Activated T-cell treated with anti-CD3 and anti-CD28 coated beads for 24 hours (primary cell): Measurements from ENCODE around the gene MRPL23.

Experiments
- DNase-seq: peaks from one replicate; pipeline ENCODE4 v3.0.0-alpha.2; 2020; ENCODE audit warnings: low read depth

The MRPL23 gene

DNA sequence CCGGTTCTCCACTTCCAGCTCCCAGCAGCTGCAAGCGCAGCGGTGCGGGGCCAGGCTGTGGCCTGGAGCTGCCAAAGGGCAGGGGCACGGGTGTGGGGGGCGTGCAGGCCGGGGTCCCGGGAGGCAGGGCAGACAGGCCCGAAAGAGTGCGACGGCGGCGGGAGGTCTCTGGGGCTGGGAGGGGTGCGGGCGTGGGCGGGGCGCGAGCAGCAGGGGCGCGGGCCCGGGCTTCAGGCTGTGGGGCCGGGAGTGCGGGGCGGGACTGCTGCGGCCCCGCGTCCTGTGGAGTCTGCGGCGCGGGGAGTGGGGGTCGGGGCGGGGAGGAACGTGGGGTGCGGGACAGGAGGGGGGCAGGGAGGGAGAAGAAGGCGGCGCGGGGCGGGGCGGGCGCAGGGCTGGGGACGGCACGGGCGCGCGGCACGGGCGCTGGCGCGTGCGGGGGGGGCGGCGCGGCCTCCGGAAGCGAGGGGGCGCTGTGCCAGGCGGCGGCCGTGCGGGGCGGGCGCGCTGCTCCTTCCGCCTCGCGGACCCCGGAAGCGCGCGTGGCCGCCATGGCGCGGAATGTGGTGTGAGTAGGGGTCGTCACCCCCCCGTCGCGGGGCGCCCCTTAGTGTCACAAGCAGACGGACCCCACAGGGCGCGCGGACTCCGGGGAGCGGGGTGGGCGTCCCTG lies at the start of gene MRPL23:
MRPL23 (plus strand) TSS at position 521 of the 673 bp plus-strand sequence; CDS start at position 552, 31 bp downstream.
- peak; percentile 33 for DNase-seq

DNA sequence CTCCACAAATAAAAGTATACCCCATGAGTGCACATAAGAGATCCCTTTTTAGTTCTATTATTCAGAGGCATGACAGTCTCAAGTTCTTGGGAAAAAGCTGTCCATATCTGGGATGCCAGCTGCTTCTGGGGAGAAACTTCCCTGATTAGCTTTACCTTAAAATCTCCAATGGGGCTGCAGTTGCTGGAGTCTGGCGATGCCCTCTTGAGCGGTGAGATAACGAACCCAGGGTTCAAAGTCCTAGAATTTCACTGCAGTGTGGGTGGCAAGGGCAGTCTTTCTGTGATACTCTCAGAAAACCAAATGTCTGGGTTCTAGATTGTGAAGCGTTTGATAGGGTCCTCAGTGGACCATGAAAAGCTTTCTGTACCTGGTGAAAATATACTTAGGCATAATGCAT lies 48.0 kb upstream of the MRPL23 start:
- DNase-seq: no peak

GRCh38 chr11:1899686-1900085 lies 47.4 kb upstream of the MRPL23 start:
- DNase-seq: no peak

DNA sequence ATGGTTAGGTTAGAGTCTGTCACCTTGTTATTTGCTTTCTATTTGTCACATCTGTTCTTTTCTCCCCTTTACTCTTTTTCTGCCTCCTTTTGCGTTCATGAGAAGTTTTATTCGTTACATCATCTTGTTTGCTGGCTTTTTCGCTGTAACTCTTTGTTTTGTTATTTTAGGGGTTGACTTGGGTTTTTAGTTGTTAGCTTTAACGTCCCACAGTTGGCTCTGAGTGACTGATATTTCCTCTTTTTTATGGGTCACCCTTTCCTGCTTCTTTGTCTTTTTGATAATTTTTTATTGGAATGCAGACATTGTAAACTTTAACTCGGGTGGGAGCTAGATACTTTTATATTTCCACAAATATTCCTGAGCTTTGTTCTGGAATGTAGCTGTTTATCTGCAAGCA lies 41.0 kb upstream of the MRPL23 start:
- DNase-seq: no peak

GRCh38 chr11:1906611-1907423 lies 40.3 kb upstream of the MRPL23 start:
- DNase-seq: no peak

- DNase-seq: no peak
These were observed 38.5 kb upstream of the MRPL23 start for GRCh38 chr11:1908618-1909017.

- DNase-seq: no peak
These were observed 37.6 kb upstream of the MRPL23 start for GRCh38 chr11:1909524-1909923.

DNA sequence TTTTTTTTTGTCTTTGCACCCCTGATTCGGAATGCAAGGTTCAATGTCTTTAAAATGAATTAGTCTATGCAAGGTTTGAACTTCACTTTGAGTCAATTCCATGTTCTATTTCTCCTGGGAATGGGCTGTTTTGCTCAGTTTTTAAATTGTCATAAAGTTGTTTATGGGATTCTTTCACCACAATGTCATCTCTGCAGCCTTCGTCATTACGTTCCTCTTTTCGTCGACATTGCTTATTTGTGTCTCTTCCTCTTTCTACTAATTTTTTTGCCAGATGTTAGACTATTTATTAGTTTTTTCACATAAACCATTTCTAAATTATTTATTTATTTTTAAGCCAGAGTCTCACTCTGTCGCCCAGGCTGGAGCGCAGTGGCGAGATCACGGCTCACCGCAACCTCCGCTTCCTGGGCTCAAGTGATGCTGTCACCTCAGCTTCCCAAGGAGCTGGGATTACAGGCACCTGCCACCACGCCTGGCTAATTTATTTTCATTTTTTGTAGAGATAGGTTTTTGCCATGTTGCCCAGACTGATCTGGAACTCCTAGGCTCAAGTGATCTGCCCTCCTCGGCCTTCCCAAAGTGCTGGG lies 34.7 kb upstream of the MRPL23 start:
- DNase-seq: no peak

- DNase-seq: no peak
These were observed 33.7 kb upstream of the MRPL23 start for GRCh38 chr11:1913271-1914060.

DNA sequence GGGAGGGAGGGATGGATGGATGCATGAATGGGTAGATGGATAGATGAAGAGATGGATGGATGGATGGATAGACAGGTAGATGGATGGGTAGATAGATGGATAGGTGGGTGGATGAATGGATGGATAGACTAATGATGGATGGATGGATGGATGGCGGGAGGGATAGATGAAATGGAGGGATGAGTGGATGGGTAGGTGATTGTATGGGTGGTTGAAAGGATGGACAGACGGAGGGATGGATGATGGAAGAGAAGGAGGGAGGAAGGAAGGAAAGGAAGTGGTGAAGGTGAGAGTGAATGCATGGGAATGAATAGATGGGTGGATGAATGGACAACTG lies 31.4 kb upstream of the MRPL23 start:
- no peak for DNase-seq

GRCh38 chr11:1916132-1916985 lies 30.8 kb upstream of the MRPL23 start:
- no peak for DNase-seq

GRCh38 chr11:1916986-1917522 lies 30.1 kb upstream of the MRPL23 start:
- DNase-seq: no peak

DNA sequence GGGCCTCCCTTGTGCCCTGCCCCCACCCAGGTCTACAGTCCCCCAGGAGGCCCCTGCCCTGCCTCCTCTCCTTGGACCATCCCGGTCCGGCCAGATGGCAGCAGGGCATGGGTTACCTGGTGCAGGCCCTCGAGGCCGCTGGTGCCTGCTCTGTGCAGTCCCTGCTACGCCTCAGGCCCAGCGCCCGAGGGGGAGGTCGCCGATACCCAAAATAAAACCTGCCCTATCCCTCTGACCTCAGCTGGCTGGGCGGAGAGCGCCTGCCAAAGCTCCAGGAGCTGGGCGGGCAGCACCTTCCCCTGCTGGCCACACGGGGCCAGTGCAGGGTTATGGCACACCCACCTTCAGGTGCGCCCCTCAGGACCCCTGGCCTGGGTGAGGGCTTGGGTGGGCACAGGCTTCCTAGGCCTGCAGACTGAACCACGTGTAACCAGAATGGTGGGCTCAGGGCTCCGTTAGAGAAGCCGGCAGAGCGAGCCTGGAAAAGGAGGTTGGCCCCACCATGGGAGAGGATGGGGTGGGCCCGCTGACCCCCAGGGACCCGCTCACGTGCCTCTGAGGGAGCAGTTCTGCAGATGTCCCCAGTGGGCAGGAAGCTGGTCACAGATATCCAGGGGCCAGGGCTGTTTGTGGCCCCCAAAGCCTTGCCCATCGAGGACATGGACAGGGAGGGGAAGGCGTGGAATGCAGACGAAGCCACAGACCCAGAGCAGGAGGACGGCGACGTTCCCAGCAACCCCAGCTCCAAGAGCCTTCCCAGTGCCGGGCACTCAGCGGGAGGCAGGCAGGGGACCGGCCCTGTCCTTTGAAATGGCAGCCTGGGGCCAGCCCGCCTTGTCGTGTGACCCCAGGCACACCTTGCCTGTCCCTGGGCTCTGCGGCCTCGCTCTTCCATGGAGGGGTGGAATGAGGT lies 29.4 kb upstream of the MRPL23 start:
- no peak for DNase-seq

GRCh38 chr11:1918436-1919315 lies 28.5 kb upstream of the MRPL23 start:
- DNase-seq: no peak

- DNase-seq: no peak
These were observed 27.6 kb upstream of the MRPL23 start, which contains the start of gene TNNT3 for GRCh38 chr11:1919391-1920127. Gene TNNT3, plus strand, starts transcription at chr11:1919703. Its CDS starts 3,172 bp downstream, at chr11:1922875.

- no peak for DNase-seq
These were observed 26.8 kb upstream of the MRPL23 start for GRCh38 chr11:1920128-1920908.

GRCh38 chr11:1920909-1921573 lies 26.1 kb upstream of the MRPL23 start:
- no peak for DNase-seq
